DLD1 (cell line): ENCODE results near the gene GPT2.

Experiments
- in situ Hi-C: cut with HindIII; loops from 2 replicates; pipeline ENCODE4 v1.10.0; 2017; ENCODE audit warnings: low sequenced_read_pairs

The GPT2 gene

GRCh38 chr16:46862555-46863447, 21.4 kb upstream of the GPT2 start:
- in situ Hi-C loops = loop anchor here (10.0 kb wide), 1 partner anchor 1312 kb away; no protein-coding TSS in a partner anchor

- in situ Hi-C loops = loop anchor here (10.0 kb wide), 1 partner anchor 1309 kb away; no protein-coding TSS in a partner anchor
Observed at GRCh38 chr16:46866286-46866685, 17.9 kb upstream of the GPT2 start.

- in situ Hi-C loops = loop anchor here (10.0 kb wide), 1 partner anchor 1307 kb away; no protein-coding TSS in a partner anchor
Observed at GRCh38 chr16:46867486-46867885, 16.7 kb upstream of the GPT2 start.

GRCh38 chr16:46868891-46869290, 15.3 kb upstream of the GPT2 start:
- in situ Hi-C loops = loop anchor here (10.0 kb wide), 1 partner anchor 1306 kb away; no protein-coding TSS in a partner anchor

GRCh38 chr16:46871597-46871996, 12.6 kb upstream of the GPT2 start:
- in situ Hi-C loops = no loop called here

- in situ Hi-C loops = no loop called here
Observed at GRCh38 chr16:46873201-46873600, 11.0 kb upstream of the GPT2 start.

GRCh38 chr16:46875243-46875642, 8.9 kb upstream of the GPT2 start:
- in situ Hi-C loops = no loop called here

GRCh38 chr16:46882304-46882939, 1.7 kb upstream of the GPT2 start:
- in situ Hi-C loops = no loop called here

GRCh38 chr16:46882940-46883307, 1.2 kb upstream of the GPT2 start:
- in situ Hi-C loops = no loop called here

- in situ Hi-C loops = no loop called here
Observed at GRCh38 chr16:46883353-46883689, 841 bp upstream of the GPT2 start.

GRCh38 chr16:46884513-46885293, 541 bp downstream of the GPT2 start:
- in situ Hi-C loops = no loop called here

- in situ Hi-C loops = no loop called here
Observed at GRCh38 chr16:46885960-46886763, 2.0 kb downstream of the GPT2 start.

GRCh38 chr16:46886764-46887523, 2.8 kb downstream of the GPT2 start:
- in situ Hi-C loops = no loop called here

- in situ Hi-C loops = no loop called here
Observed at GRCh38 chr16:46887524-46887854, 3.3 kb downstream of the GPT2 start.

- in situ Hi-C loops = no loop called here
Observed at GRCh38 chr16:46889245-46889941, 5.2 kb downstream of the GPT2 start.

GRCh38 chr16:46889942-46890300, 5.8 kb downstream of the GPT2 start:
- in situ Hi-C loops = no loop called here

- in situ Hi-C loops = no loop called here
Observed at GRCh38 chr16:46891910-46892309, 7.7 kb downstream of the GPT2 start.

GRCh38 chr16:46894036-46894672, 10.0 kb downstream of the GPT2 start:
- in situ Hi-C loops = no loop called here
